GM21723 (cell line): ENCODE measurements around the gene MSRB3.

ENCODE experiments used
- ATAC-seq: cut with Tn5 transposase; IDR thresholded peaks from one replicate; pipeline ENCODE4 v1.9.1; 2021; ENCODE audit warnings: mild to moderate bottlenecking, moderate library complexity; ENCODE audit not compliant: unreplicated experiment

MSRB3 gene

GRCh38 chr12:65324056-65324455 is 45.6 kb downstream of the MSRB3 start:
- no peak for ATAC-seq

GRCh38 chr12:65324551-65324950 is 46.1 kb downstream of the MSRB3 start:
- ATAC-seq = no peak

- no peak for ATAC-seq
Observed at GRCh38 chr12:65325183-65325582, 46.7 kb downstream of the MSRB3 start.

DNA sequence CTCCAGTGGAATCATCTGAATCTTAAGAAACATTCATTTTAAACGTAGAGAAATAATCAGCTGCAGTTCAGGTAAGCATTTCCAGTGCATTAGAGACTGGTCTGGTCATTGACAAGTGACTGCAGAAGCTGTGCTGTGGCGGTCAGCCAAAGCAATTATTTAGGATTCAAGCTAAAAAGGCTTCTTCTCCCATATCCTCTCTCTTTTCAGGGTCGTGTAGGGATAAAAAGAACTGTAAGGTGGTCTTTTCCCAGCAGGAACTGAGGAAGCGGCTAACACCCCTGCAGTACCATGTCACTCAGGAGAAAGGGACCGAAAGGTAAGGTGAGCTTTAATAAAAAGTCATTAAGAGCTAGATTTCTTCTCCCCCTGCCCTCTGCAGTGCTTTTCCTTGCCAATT is 48.1 kb downstream of the MSRB3 start:
- no peak for ATAC-seq

GRCh38 chr12:65327207-65328076 is 49.0 kb downstream of the MSRB3 start:
- no peak for ATAC-seq

DNA sequence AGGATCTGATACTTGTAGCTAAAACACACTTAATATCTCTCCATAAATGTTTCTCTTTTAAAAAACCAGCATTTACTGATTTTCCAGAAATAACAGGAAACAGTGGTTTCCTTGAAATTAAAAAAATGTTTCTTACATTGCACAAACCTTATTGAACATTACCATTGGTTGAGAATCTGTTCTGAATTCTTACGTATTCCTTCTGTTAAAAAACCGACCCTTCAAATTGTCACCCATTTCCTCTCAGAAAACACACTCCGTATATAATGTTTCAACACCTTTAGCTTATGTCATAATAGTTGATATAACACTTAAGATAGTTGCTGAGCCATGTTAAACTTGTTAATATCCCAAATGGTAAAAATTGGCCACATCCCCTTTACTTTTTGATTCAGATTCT is 51.2 kb downstream of the MSRB3 start:
- ATAC-seq = no peak

DNA sequence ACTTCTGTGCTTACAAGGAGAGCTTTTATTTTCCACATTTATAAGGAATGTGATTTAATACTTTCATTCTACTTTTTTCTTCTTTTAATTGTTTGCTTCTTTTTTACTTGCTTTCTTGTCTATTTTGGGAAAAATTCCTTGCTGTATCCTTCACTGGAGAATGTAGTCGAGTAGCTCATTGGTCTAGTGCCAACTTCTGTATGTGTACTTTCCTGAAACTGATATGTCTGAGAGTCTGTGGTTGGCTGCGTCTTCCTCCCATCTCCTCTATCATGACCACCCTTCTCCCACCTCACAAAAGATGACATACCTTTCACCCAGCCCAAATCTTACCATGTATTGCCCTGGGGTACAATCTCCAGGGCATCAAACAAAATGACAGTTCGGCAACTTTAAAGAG is 51.8 kb downstream of the MSRB3 start:
- no peak for ATAC-seq

DNA sequence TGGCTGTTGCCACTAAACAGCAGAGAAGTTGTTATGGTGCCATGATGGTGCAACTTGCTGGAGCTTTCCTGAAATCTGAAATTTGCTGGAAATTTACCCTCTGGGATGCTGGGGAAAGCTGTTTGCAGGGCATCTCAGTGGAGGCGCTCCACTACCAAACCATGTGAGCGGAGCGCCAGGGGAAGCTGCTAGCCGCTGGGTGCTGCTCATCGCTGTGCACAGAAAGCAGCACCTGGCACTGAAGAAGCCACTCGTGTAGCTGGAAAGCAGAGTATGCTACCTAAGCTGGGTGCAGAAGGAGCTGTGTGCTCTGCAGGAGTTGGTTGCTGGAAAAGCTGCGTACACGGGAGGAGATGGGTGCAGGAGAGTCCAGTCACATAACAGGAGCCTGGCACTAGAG is 53.0 kb downstream of the MSRB3 start:
- ATAC-seq = no peak

- ATAC-seq = no peak
Observed at GRCh38 chr12:65333649-65334048, 55.2 kb downstream of the MSRB3 start.

DNA sequence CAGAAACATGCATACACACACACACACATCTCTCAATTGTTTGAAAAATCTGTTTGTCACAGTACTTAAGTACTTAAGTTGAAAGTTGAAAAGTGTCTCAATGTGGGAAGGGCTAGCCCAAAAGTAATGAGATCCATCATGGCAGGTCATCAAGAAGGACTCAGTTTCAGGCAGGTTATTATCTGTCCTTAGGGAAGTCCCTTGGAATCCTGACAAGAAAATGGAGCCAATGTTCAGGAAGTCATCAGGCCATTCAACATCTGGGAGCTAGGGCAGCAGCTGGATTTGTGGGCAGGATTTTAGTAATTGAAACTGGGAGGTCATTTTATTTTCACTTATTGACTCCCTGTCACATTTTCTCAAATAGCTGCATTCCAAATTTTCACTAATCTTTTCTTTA is 56.0 kb downstream of the MSRB3 start:
- no peak for ATAC-seq

GRCh38 chr12:65335021-65335714 is 56.7 kb downstream of the MSRB3 start:
- ATAC-seq = no peak

- no peak for ATAC-seq
Observed at GRCh38 chr12:65335981-65336380, 57.5 kb downstream of the MSRB3 start.

- ATAC-seq = no peak
Observed at GRCh38 chr12:65339161-65339560, 60.7 kb downstream of the MSRB3 start.

GRCh38 chr12:65343230-65343629 is 64.7 kb downstream of the MSRB3 start:
- no peak for ATAC-seq

DNA sequence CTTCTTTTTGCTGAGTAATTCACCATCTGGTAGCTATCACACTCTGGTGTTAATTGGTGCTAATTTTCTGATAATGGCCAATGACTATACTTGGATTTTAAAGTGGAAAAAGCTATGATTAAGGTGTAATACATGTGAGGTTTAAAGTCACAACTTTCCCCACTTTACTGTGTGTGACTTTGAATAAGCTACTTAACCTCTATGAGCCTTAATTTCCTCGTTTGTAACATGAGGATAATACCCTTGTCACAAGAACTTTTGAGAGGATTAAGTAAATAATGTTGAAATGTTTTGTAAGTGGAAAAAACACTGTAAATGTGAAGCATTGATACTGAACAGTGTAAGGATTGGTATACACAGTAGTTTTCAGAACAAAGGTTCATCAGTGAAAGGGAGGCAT is 65.3 kb downstream of the MSRB3 start:
- no peak for ATAC-seq

- no peak for ATAC-seq
Observed at GRCh38 chr12:65355461-65355860, 77.0 kb downstream of the MSRB3 start.

DNA sequence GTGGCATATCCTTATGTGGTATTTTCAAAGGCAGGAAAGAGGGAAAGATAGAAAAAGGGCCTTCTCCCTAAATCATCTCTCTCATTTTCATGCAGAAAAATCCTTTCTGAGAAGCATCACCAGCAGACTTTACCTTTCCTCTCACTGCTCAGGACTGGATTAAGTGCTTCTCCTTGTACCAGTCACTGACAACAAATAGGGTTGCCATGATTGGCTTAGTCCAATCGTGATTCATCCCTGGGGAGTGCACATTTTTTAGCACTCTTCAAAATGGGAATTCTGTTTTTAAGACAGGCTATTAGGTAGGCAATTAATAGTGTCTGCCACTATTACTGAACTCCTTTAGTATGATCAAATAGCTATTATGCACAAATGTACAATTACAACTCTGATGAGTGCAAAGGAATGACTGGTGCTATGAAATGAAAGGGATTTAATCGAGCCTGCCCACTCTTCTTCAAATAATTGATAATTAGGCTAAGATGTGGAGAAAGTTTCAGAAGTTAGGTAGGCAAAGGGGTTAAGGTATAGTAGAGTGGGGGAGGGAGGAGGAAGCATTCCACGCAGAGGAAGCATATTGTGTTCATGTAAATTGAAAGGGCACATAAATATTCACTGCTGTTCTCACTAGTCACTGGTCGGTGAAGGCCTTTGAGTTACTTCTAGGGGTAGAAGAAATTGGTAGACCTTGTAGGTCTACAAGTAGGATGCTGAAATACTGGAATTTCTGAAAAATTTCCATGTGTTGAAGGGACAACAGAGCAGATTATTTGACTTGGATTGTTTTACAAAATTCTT is 84.0 kb downstream of the MSRB3 start:
- no peak for ATAC-seq

DNA sequence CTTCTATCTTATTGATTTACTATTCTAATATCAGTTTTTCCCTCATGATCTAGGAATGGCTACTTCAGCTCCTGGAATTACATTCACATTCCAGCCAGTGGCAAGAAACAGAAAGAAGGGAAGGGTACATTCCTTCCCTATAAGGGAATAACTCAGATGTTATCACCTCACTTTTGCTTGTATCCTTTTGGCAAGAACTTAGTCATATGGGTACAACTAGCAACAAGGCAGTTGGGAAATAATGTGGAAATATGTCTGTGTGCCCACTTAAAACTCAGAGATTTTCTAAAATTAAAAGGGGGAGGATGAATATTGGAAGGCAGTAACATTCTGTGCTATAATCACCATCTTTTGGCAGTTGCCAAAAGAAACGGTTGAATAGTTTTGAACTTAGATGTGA is 85.6 kb downstream of the MSRB3 start:
- ATAC-seq = no peak

- ATAC-seq = no peak
Observed at GRCh38 chr12:65367396-65367795, 88.9 kb downstream of the MSRB3 start.

- ATAC-seq = no peak
Observed at GRCh38 chr12:65368055-65368454, 89.6 kb downstream of the MSRB3 start.

GRCh38 chr12:65372574-65372973 is 94.1 kb downstream of the MSRB3 start:
- no peak for ATAC-seq

- ATAC-seq = no peak
Observed at GRCh38 chr12:65384240-65384639, 105.8 kb downstream of the MSRB3 start.
